ENCODE results near the gene GRM7.

GRM7 gene

GRCh38 chr3:7498715-7499114 is 637.8 kb downstream of the GRM7 start:
- no peak for TF ChIP-seq CTCF (IDR thresholded peaks at IDR 0.05; ENCODE audit: insufficient read depth, low read depth, low read length, missing control alignments)
- H3K4me3 ChIP-seq (ENCODE audit: low read depth, low read length), result no peak overlapping the region
- DNase-seq (ENCODE audit: low read depth), result no peak

- no peak for DNase-seq (ENCODE audit: low read depth)
- TF ChIP-seq CTCF (IDR thresholded peaks at IDR 0.05; ENCODE audit: insufficient read depth, low read depth, low read length, missing control alignments), result no peak
- H3K4me3 ChIP-seq (ENCODE audit: low read depth, low read length), result no peak overlapping the region
These were observed 642.5 kb downstream of the GRM7 start for GRCh38 chr3:7503431-7503830.

- H3K4me3 ChIP-seq (ENCODE audit: low read depth, low read length), result no peak overlapping the region
- DNase-seq (ENCODE audit: low read depth), result no peak
- TF ChIP-seq CTCF (IDR thresholded peaks at IDR 0.05; ENCODE audit: insufficient read depth, low read depth, low read length, missing control alignments), result no peak
These were observed 644.2 kb downstream of the GRM7 start for GRCh38 chr3:7504886-7505775.

GRCh38 chr3:7506606-7507180 is 645.8 kb downstream of the GRM7 start:
- TF ChIP-seq CTCF (IDR thresholded peaks at IDR 0.05; ENCODE audit: insufficient read depth, low read depth, low read length, missing control alignments), result no peak
- DNase-seq (ENCODE audit: low read depth), result no peak
- no peak overlapping the region for H3K4me3 ChIP-seq (ENCODE audit: low read depth, low read length)

GRCh38 chr3:7508821-7509220 is 647.9 kb downstream of the GRM7 start:
- DNase-seq (ENCODE audit: low read depth), result no peak
- TF ChIP-seq CTCF (IDR thresholded peaks at IDR 0.05; ENCODE audit: insufficient read depth, low read depth, low read length, missing control alignments), result no peak

GRCh38 chr3:7512048-7512447 is 651.1 kb downstream of the GRM7 start:
- TF ChIP-seq CTCF (IDR thresholded peaks at IDR 0.05; ENCODE audit: insufficient read depth, low read depth, low read length, missing control alignments), result no peak
- DNase-seq (ENCODE audit: low read depth), result no peak
- no peak overlapping the region for H3K4me3 ChIP-seq (ENCODE audit: low read depth, low read length)

More at GRCh38 chr3:7508821-7509220, 647.9 kb downstream of the GRM7 start:
- no peak overlapping the region for H3K4me3 ChIP-seq (ENCODE audit: low read depth, low read length)
